H9 (cell line): ENCODE data around the gene PRUNE2. TPM values are rescaled to one million over a fixed set of nuclear protein-coding genes. Genes with fewer than 3 reads are reported as not detected.

ENCODE experiments used
- DNase-seq: peaks from one replicate; pipeline ENCODE4 v3.0.0-alpha.2; 2017
- H2AFZ ChIP-seq: one replicate; pipeline ENCODE4 v1.6.1; 2013; ENCODE audit warnings: mild to moderate bottlenecking, low read length, control low read depth, moderate library complexity
- H2AK5ac ChIP-seq: 2 replicates; pipeline ENCODE4 v1.6.1; 2013; ENCODE audit warnings: low read length, control low read depth, mixed read lengths; ENCODE audit not compliant: insufficient read length
- H2BK120ac ChIP-seq: one replicate; pipeline ENCODE4 v1.6.1; 2013; ENCODE audit warnings: low read depth, mild to moderate bottlenecking, low read length, control low read depth, inconsistent platforms; ENCODE audit not compliant: poor library complexity, severe bottlenecking
- H2BK12ac ChIP-seq: 2 replicates; pipeline ENCODE4 v1.6.1; 2013; ENCODE audit warnings: low read length, control low read depth, mixed read lengths, low read depth; ENCODE audit not compliant: insufficient read length
- H2BK15ac ChIP-seq: 2 replicates; pipeline ENCODE4 v1.6.1; 2013; ENCODE audit warnings: low read depth, low read length, control low read depth
- H2BK20ac ChIP-seq: one replicate; pipeline ENCODE4 v1.6.1; 2013; ENCODE audit warnings: low read depth, mild to moderate bottlenecking, low read length, control low read depth, inconsistent platforms; ENCODE audit not compliant: poor library complexity, severe bottlenecking
- H2BK5ac ChIP-seq: 2 replicates; pipeline ENCODE4 v1.6.1; 2013; ENCODE audit warnings: low read length, control low read depth, mixed read lengths; ENCODE audit not compliant: insufficient read length
- H3K14ac ChIP-seq: 2 replicates; pipeline ENCODE4 v1.6.1; 2013; ENCODE audit warnings: low read length, control low read depth; ENCODE audit not compliant: insufficient read depth
- H3K18ac ChIP-seq: 2 replicates; pipeline ENCODE4 v1.6.1; 2013; ENCODE audit warnings: low read depth, mild to moderate bottlenecking, mixed read lengths, low read length, control low read depth; ENCODE audit not compliant: insufficient read length
- H3K23ac ChIP-seq: 2 replicates; pipeline ENCODE4 v1.6.1; 2013; ENCODE audit warnings: low read length, control low read depth, mixed read lengths, low read depth; ENCODE audit not compliant: insufficient read length
- H3K23me2 ChIP-seq: 2 replicates; pipeline ENCODE4 v1.6.1; 2013; ENCODE audit warnings: low read depth, mild to moderate bottlenecking, mixed read lengths, low read length, control low read depth; ENCODE audit not compliant: insufficient read length, poor library complexity, severe bottlenecking
- H3K27ac ChIP-seq: 2 replicates; pipeline ENCODE4 v1.5.1; 2013; ENCODE audit warnings: low read length, control low read depth, mixed read lengths, low read depth; ENCODE audit not compliant: insufficient read length
- H3K27me3 ChIP-seq: 2 replicates; pipeline ENCODE4 v1.6.1; 2013; ENCODE audit warnings: low read length, control low read depth, inconsistent platforms; ENCODE audit not compliant: insufficient read depth
- H3K4ac ChIP-seq: 2 replicates; pipeline ENCODE4 v1.6.1; 2013; ENCODE audit warnings: low read depth, mild to moderate bottlenecking, control low read depth, inconsistent platforms, low read length, moderate library complexity
- H3K4me1 ChIP-seq: 2 replicates; pipeline ENCODE4 v1.6.1; 2013; ENCODE audit warnings: low read length, control low read depth, inconsistent platforms; ENCODE audit not compliant: insufficient read depth
- H3K4me2 ChIP-seq: 2 replicates; pipeline ENCODE4 v1.6.1; 2013; ENCODE audit warnings: low read length, control low read depth, mixed read lengths; ENCODE audit not compliant: insufficient read length, insufficient read depth
- H3K56ac ChIP-seq: 2 replicates; pipeline ENCODE4 v1.6.1; 2013; ENCODE audit warnings: low read depth, mild to moderate bottlenecking, mixed read lengths, low read length, control low read depth; ENCODE audit not compliant: insufficient read length
- H3K79me1 ChIP-seq: 2 replicates; pipeline ENCODE4 v1.6.1; 2013; ENCODE audit warnings: low read depth, mild to moderate bottlenecking, moderate library complexity, low read length, control low read depth, inconsistent platforms; ENCODE audit not compliant: insufficient read depth, poor library complexity, severe bottlenecking
- H3K79me2 ChIP-seq: 2 replicates; pipeline ENCODE4 v1.6.1; 2013; ENCODE audit warnings: low read length, control low read depth, inconsistent platforms; ENCODE audit not compliant: insufficient read depth
- H3K9ac ChIP-seq: 2 replicates; pipeline ENCODE4 v1.6.1; 2013; ENCODE audit warnings: low read length, control low read depth, mixed read lengths; ENCODE audit not compliant: insufficient read length; ENCODE audit errors: extremely low read depth
- H3K9me3 ChIP-seq: one replicate; pipeline ENCODE4 v1.6.1; 2013; ENCODE audit warnings: low read depth, low read length, inconsistent platforms; ENCODE audit not compliant: control insufficient read depth
- H3T11ph ChIP-seq: one replicate; pipeline ENCODE4 v1.6.1; 2013; ENCODE audit warnings: mild to moderate bottlenecking, low read length, control low read depth, inconsistent platforms
- H4K20me1 ChIP-seq: one replicate; pipeline ENCODE4 v1.6.1; 2013; ENCODE audit not compliant: control insufficient read depth, insufficient read length, insufficient read depth
- H4K5ac ChIP-seq: 2 replicates; pipeline ENCODE4 v1.6.1; 2013; ENCODE audit warnings: low read depth, mild to moderate bottlenecking, mixed read lengths, low read length, control low read depth; ENCODE audit not compliant: insufficient read length
- H4K8ac ChIP-seq: replicated peaks from 2 replicates; pipeline ENCODE4 v1.6.1; 2013; ENCODE audit warnings: low read length, control low read depth, mixed read lengths, low read depth; ENCODE audit not compliant: insufficient read length
- H4K91ac ChIP-seq: 2 replicates; pipeline ENCODE4 v1.6.1; 2013; ENCODE audit warnings: low read depth, mild to moderate bottlenecking, moderate library complexity, mixed read lengths, low read length, control low read depth; ENCODE audit not compliant: insufficient read length
- H3K27ac Mint-ChIP-seq, 3 experiments: 2 replicates in 2 of 3; 3 replicates in 1 of 3; pipeline ENCODE4 v1.8.0; 2020 to 2021; ENCODE audit warnings: mixed read lengths in 3 of 3, mild to moderate bottlenecking in 1 of 3, moderate library complexity in 1 of 3
- H3K27me3 Mint-ChIP-seq: 2 replicates; pipeline ENCODE4 v1.8.0; 2021; ENCODE audit warnings: low read depth, mild to moderate bottlenecking, moderate library complexity, mixed read lengths
- H3K36me3 Mint-ChIP-seq, 3 experiments: 2 replicates in 2 of 3; 3 replicates in 1 of 3; pipeline ENCODE4 v1.8.0; 2020 to 2021; ENCODE audit warnings: low read depth in 3 of 3, mixed read lengths in 3 of 3; ENCODE audit not compliant: insufficient read depth in 1 of 3
- H3K4me1 Mint-ChIP-seq, 2 experiments: 2 replicates each; pipeline ENCODE4 v1.8.0; 2020; ENCODE audit warnings: mixed read lengths in 2 of 2
- H3K4me3 Mint-ChIP-seq, 2 experiments: 2 replicates in 1 of 2; 3 replicates in 1 of 2; pipeline ENCODE4 v1.8.0; 2020 to 2021; ENCODE audit warnings: mild to moderate bottlenecking in 2 of 2, mixed read lengths in 2 of 2, moderate library complexity in 1 of 2
- H3K9me3 Mint-ChIP-seq, 2 experiments: 2 replicates in 1 of 2; 3 replicates in 1 of 2; pipeline ENCODE4 v1.8.0; 2020; ENCODE audit warnings: mild to moderate bottlenecking in 2 of 2, mixed read lengths in 2 of 2, moderate library complexity in 1 of 2
- CTCF ChIP-seq: fragments of 200-600 bp; sonication (generic); conservative IDR thresholded peaks from 3 replicates; pipeline ENCODE4 v1.8.0; 2021; ENCODE audit warnings: antibody characterized with exemption, mild to moderate bottlenecking
- total RNA-seq: library from RNA; stranded (reverse); gene quantifications from 2 replicates; pipeline ENCODE4 v1.2.1, GENCODE V29; 2021

PRUNE2 gene
- total RNA-seq, 1 experiment from 2014 or later, result 12.1 TPM

- no peak for DNase-seq
- H2AFZ ChIP-seq, result no peak overlapping the region
- H3K79me2 ChIP-seq, result no peaks in the 10 kb centered on the region
- no peak overlapping the region for H2BK15ac ChIP-seq
- no peaks in the 10 kb centered on the region for H3K27me3 ChIP-seq
- H4K91ac ChIP-seq, result no peak overlapping the region
- H3K79me1 ChIP-seq, result no peaks in the 10 kb centered on the region
- no peak overlapping the region for H2BK5ac ChIP-seq
- no peak overlapping the region for H3T11ph ChIP-seq
- H3K9me3 Mint-ChIP-seq, result no peaks in the 10 kb centered on the region
- H3K9me3 ChIP-seq, result no peaks in the 10 kb centered on the region
- no peak overlapping the region for H2BK12ac ChIP-seq
- no peak overlapping the region for H2BK20ac ChIP-seq
- H3K36me3 Mint-ChIP-seq, result peaks cover 0 to 8% (median 1%) of the 10 kb centered on the region in 3 experiments; a peak in 3 of 7 replicates
- H3K9ac ChIP-seq, result no peak overlapping the region
- no peaks in the 10 kb centered on the region for H3K23me2 ChIP-seq
- H3K4me3 Mint-ChIP-seq, result no peak overlapping the region
- no peak overlapping the region for H3K4me2 ChIP-seq
- H3K56ac ChIP-seq, result no peak overlapping the region
- H3K18ac ChIP-seq, result no peak overlapping the region
- no peak overlapping the region for H3K4ac ChIP-seq
- no peak overlapping the region for H3K14ac ChIP-seq
- no peak overlapping the region for H3K23ac ChIP-seq
- H3K27ac ChIP-seq, result no peak overlapping the region
- H3K27me3 Mint-ChIP-seq, result no peaks in the 10 kb centered on the region; the same call in 1 of the 2 replicates
- no peak overlapping the region for H3K27ac Mint-ChIP-seq
- H2AK5ac ChIP-seq, result no peak overlapping the region
- no peaks in the 10 kb centered on the region for H3K4me1 ChIP-seq
- H3K4me1 Mint-ChIP-seq, result peaks cover 11 to 20% of the 10 kb centered on the region in 2 experiments
- H4K8ac ChIP-seq, result no peak overlapping the region
- H2BK120ac ChIP-seq, result no peak overlapping the region
- TF ChIP-seq CTCF, result no peak
- H4K5ac ChIP-seq, result no peak overlapping the region
- H4K20me1 ChIP-seq, result no peaks in the 10 kb centered on the region
These were observed 302.4 kb downstream of the PRUNE2 start for GRCh38 chr9:76603448-76603895.
